ENCODE results near the gene PCDHGA2.
"Not testable (repeated sequence)": the region's sequence is repeated elsewhere in the genome, so short reads cannot be mapped to it uniquely, and the experiment has no call there.

Gene PCDHGA2

GRCh38 chr5:141382469-141383294, 44.1 kb downstream of the PCDHGA2 start, which contains the start of gene PCDHGA7:
Gene PCDHGA7 (plus strand): TSS chr5:141382742. CDS start chr5:141382900, 158 bp downstream.
- DNase-seq (ENCODE audit: low read depth in 2 of 2), result no peak

- DNase-seq (ENCODE audit: low read depth in 2 of 2), result no peak
These were observed 44.8 kb downstream of the PCDHGA2 start for GRCh38 chr5:141383345-141383744.

- DNase-seq (ENCODE audit: low read depth in 2 of 2), result no peak
These were observed 46.1 kb downstream of the PCDHGA2 start for GRCh38 chr5:141384471-141385267.

- not testable (repeated sequence) for DNase-seq (ENCODE audit: low read depth in 2 of 2)
These were observed 49.2 kb downstream of the PCDHGA2 start, which contains the start of gene PCDHGB4 for GRCh38 chr5:141387557-141388311. Gene PCDHGB4 (plus strand): TSS chr5:141387698. CDS start chr5:141387885, 187 bp downstream.

- DNase-seq (ENCODE audit: low read depth in 2 of 2), result no peak
These were observed 50.1 kb downstream of the PCDHGA2 start for GRCh38 chr5:141388661-141389060.

- DNase-seq (ENCODE audit: low read depth in 2 of 2), result no peak
These were observed 50.8 kb downstream of the PCDHGA2 start for GRCh38 chr5:141389153-141390042.

GRCh38 chr5:141392429-141393198, 54.1 kb downstream of the PCDHGA2 start, which contains the start of gene PCDHGA8:
Gene PCDHGA8 (plus strand): TSS chr5:141392633. CDS start chr5:141392814, 181 bp downstream.
- no peak for DNase-seq (ENCODE audit: low read depth in 2 of 2)

Data from activated CD4-positive, alpha-beta T cell treated with anti-CD3 and anti-CD28 coated beads for 24 hours (primary cell).